ENCODE measurements around the gene ACTA2.

The ACTA2 gene

DNA sequence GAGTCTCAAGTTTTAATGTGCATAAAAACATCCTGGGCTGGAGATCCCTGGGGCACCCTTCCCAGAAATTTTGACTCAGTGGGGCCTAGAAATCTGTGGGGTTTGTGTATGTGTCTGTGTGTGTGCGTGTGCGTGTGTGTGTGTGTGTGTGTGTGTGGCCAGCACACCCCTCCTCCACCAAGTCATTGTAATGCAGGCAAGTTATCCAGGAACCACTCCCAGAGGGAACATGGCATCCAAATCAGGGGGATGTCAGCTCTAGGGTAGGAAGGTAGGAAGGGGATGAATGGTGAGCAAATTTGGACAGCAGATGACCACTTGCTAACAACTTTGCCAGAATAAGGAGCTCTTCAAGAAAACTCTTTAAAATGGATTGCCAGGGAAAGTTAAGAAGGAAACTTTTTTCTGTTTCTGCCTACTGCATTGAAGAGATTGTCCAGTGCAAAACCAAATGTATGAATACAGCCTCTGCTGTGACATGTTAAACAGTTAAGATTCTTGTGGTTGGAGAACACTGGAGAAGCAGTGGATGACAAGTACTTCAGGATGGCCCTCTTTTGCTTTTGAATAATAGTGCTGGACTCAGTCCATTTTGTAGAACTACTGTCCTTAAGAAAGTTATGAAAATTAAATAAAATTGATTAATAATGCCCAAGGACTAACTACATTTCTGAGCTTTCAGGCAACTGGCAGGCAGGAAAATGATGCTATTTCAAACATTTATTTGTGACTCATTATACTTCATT, 60.2 kb downstream of the ACTA2 start:
- no peak for DNase-seq (ENCODE audit: low read depth, low spot score)

DNA sequence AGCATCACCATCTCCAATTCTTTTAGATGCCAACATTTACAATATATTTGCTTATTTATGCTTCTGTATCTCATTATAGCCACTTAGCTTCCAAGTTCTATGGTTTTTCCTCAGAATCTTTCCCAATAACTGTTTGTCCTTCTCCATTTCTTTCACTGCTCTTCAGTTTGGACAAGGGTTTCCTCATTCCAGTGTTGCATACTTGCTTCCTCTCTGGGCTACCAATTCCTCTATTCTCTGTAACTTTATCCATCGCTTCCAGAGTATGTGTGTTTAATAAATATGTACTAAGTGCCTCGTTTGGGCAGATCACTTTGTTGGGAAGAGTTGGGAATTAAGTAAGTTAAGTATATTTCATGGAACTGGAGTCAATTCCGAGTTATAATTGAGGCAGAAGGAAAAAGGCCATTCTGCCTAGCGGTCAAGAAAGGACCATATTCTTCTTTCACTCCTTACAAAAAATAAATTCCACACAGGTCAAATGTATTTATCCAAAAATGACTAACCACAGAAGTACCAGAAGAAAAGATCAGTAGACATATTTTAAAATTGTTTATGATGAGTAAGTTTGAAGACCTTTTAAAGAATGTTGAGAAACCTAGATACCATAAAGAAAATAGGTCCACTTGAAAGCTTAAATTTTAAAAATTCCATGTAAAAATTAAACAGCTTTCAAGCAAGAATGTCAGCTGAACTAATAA, 61.7 kb downstream of the ACTA2 start:
- DNase-seq (ENCODE audit: low read depth, low spot score): no peak

DNA sequence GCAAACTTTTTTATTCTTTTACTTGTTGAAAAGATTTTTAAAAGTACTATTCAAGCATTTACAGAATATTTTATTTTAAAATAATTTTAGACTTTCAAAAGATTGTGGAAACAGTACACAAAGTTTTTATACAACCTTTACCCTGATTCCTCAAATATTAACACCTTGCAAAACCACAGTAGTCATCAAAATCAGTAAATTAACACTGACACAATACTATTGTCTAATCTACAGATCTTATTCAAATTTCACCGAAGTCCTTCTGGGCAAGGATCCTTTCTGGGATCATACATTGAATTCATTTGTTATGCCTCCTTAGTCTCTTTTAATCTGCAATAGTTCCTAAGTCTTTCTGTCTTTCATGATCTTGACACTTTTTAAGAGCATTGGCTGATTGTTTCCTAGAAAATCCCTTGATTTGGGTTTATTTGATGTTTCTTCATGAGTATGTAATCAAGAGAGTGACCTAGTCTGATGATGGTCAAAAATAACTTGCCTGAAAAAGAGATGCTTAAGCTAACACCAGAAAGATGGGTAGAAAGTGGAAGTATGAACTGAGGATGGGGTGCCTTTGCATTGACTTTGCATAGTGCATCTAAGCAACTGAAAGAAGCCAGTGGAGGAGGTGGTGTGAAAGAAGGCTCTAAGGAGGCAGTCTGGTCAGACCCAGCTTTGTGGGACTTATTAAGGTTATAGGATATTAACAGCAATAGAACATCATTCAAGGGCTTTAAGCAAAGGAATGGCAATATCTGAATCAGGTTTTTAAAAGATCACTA, 62.8 kb downstream of the ACTA2 start:
- DNase-seq (ENCODE audit: low read depth, low spot score): no peak

DNA sequence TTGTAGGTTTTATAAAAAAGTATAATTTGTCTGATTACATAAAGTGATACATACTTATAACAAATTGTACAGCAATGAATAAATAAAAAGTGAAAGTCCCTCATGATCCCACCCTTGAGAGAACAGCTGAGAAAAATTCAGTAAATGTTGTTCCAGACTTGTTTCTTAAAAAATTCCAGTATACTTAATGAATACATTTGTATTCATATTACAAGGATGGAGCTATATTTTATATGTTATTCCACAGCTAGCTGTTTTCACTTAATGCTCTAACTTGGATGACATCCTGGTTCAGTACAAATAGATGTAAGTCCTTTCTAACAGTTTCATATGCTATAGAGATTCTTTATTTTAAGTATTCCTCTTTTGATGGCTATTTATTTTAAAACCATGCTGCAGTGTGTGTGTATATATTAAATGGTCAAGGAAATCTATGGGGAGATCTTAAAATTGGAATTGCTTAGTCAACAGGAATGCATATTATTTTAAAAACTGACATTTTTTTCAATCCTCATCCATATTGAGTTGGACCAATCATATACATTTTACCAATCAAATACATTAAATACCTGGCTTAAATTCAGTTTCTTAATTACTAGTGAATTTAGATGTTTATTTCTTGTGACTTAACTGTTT, 63.6 kb downstream of the ACTA2 start:
- no peak for DNase-seq (ENCODE audit: low read depth, low spot score)

DNA sequence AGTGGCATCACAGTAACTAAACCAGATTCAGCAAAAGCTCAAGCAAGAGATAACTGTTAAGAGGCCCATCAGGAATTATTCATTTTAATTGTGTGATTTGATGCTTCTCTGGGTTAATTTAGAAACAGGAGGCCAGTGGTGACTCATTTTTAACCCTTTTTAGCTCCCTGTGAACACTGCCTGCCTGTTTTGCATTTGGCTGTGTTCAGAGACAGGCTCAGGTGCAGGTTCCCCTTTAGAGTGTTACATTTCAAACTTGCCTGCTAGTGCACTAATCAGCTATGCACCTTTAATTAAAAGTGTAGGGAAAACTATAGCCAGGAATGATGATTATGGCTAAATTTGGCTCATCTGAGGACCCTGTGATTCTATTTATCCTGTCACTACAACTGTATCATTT, 66.0 kb downstream of the ACTA2 start:
- DNase-seq (ENCODE audit: low read depth, low spot score): no peak
